Thyroid gland (tissue), 4 donors: ENCODE measurements around the gene FOXE3. TPM values are rescaled to one million over a fixed set of nuclear protein-coding genes. Genes with fewer than 3 reads are reported as not detected.

ENCODE experiments used
- DNase-seq, 2 donors: peaks; one replicate each; pipeline ENCODE4 v3.0.0-alpha.2; 2019
- H3K27ac ChIP-seq, 3 donors: fragments of 200-600 bp; sonication (generic); 1 replicate in 2 of 3; 2 replicates in 1 of 3; pipeline ENCODE4 v1.5.1; 2016 to 2019; ENCODE audit warnings: mild to moderate bottlenecking in 1 of 3, moderate library complexity in 1 of 3
- H3K27me3 ChIP-seq: fragments of 200-600 bp; sonication (generic); one replicate; pipeline ENCODE4 v1.5.1; 2019
- H3K36me3 ChIP-seq, 2 donors: fragments of 200-600 bp; sonication (generic); one replicate each; pipeline ENCODE4 v1.5.1; 2016 to 2019
- H3K4me1 ChIP-seq, 2 donors: fragments of 200-600 bp; sonication (generic); one replicate each; pipeline ENCODE4 v1.5.1; 2017 to 2019
- H3K4me3 ChIP-seq, 3 donors: fragments of 200-600 bp; sonication (generic); replicated peaks in 1 of 3; 1 replicate in 2 of 3; 2 replicates in 1 of 3; pipeline ENCODE4 v1.5.1; 2016; ENCODE audit warnings: mild to moderate bottlenecking in 1 of 3
- H3K9me3 ChIP-seq: fragments of 200-600 bp; sonication (generic); one replicate; pipeline ENCODE4 v1.5.1; 2017
- POLR2A ChIP-seq, 2 donors: fragments of 450-650 bp; IDR thresholded peaks; one replicate each; pipeline ENCODE4 v1.6.1; 2017; ENCODE audit warnings: antibody characterized with exemption in 2 of 2, mild to moderate bottlenecking in 2 of 2, moderate library complexity in 1 of 2
- WGBS, 2 donors: methylation state at CpG; one replicate each; pipeline ENCODE4 v1.1.5; 2017; 5-methylcytosine and 5-hydroxymethylcytosine counted together
- intact Hi-C: fragments of 100-400 bp; cut with DNase I; formaldehyde crosslinking; loops from one replicate; pipeline ENCODE4 v1.15.1; 2023
- total RNA-seq, 4 donors: library from RNA; depleted of rRNA; stranded (reverse); fragments of >200 nt; gene quantifications; one replicate each; pipeline ENCODE4 v1.2.3, GENCODE V29; 2016
- TF ChIP-seq, protein P1 (sequence below), 6 experiments: fragments of 200-600 bp in 3 of 6; fragments of 450-650 bp in 3 of 6; sonication (generic) in 3 of 6; IDR thresholded peaks; one replicate each; pipeline ENCODE4 v1.5.1; 2016 to 2019; ENCODE audit warnings: antibody characterized with exemption in 6 of 6, mild to moderate bottlenecking in 2 of 6, inconsistent platforms in 1 of 6, moderate library complexity in 1 of 6

Gene FOXE3
- total RNA-seq, 4 donors from 2014 or later, result not detected

DNA sequence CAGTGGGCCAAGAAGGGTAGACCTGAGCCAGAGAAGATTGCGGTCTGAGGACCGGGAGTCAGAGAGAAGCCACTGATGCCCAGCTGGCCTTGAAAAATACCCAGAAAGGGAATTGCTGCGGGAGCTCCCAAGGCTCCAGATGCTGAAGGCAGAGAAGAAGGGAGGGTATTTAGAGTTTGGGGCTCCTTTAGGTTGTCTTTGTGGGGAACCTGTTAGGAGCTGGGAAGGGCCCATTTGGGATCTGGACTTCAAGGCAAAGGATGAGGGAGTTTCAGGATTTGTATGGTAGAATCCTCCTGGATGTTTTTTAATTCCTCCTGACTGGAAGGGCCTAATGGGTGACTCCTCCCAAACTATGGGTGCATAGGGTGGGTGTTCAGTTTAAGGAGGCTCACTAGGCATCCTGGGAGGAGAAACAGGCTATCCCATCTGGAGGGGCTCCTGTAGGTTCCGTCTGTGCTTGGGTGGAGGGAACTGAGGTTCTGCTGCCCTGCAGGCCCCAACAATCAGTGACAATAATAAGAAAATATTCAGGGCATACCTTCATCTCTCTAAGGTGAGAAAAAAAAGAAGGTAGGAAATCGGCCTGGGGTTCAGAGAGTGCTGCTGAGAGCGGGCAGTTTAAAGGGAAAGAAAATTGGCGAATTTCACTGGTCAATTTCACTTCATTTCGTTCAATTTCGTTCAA lies 26.9 kb downstream of the FOXE3 start:
- intact Hi-C loops, result no loop called here
- WGBS, 2 donors, result 52 to 57% methylated on average over 9 of the region's 9 CpGs
- TF ChIP-seq POLR2A (IDR thresholded peaks at IDR 0.05), result no peak
- TF ChIP-seq, protein P1, sequence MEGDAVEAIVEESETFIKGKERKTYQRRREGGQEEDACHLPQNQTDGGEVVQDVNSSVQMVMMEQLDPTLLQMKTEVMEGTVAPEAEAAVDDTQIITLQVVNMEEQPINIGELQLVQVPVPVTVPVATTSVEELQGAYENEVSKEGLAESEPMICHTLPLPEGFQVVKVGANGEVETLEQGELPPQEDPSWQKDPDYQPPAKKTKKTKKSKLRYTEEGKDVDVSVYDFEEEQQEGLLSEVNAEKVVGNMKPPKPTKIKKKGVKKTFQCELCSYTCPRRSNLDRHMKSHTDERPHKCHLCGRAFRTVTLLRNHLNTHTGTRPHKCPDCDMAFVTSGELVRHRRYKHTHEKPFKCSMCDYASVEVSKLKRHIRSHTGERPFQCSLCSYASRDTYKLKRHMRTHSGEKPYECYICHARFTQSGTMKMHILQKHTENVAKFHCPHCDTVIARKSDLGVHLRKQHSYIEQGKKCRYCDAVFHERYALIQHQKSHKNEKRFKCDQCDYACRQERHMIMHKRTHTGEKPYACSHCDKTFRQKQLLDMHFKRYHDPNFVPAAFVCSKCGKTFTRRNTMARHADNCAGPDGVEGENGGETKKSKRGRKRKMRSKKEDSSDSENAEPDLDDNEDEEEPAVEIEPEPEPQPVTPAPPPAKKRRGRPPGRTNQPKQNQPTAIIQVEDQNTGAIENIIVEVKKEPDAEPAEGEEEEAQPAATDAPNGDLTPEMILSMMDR (IDR thresholded peaks at IDR 0.05), result no peak
- no peak for DNase-seq
- Histone ChIP-seq H3K4me3 (no peak overlapping the region), H3K27me3 (peaks cover 53% of the 10 kb centered on the region), H3K4me1 (peaks cover 0 to 23% of the 10 kb centered on the region in 2 donors), H3K36me3 (no peaks in the 10 kb centered on the region), H3K27ac (no peak overlapping the region), H3K9me3 (no peaks in the 10 kb centered on the region)

DNA sequence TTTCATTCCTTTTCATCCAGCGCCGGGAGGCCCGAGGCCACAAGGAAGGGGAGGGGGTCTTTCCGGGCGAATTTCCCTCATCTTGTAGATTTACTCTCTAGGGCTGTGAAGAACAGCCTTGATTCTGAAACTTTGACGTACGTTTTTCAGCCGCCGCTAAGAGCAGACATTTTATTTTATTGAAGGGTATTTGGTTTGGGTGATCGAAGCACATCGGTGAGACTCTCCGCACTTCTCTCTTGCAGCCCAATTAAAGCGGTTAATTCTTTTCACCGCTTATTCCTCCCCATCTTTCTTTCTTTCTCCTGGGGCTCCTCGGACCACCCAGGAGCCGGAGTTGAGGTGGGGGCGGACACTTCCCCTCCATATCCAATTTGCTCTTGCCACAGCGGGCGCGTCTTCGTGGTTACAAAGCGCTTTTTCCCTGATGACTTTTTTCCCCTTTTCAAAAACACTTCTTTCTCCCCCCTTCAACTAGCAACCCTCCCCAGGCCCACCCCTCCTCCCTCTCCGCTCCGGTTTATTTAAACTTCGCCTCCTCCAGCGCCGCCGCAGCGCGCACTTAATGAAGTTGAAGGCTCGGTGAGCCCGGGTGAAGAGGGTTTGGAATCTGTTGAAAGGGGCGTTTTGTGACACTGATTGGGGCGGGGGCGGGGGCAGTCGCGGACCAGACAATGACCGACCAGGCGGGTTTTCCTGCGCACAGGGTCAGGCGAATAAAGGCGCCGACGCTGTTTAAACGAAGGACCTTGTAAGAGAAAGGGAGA lies 27.6 kb downstream of the FOXE3 start:
- 18 to 21% methylated on average over 45 of the region's 45 CpGs for WGBS, 2 donors
- DNase-seq, result no peak
- intact Hi-C loops, result no loop called here
- Histone ChIP-seq H3K27me3 (peaks cover 53% of the 10 kb centered on the region), H3K36me3 (no peaks in the 10 kb centered on the region), H3K27ac (no peak overlapping the region), H3K9me3 (no peaks in the 10 kb centered on the region), H3K4me1 (peaks cover 0 to 20% of the 10 kb centered on the region in 2 donors), H3K4me3 (no peak overlapping the region)
- TF ChIP-seq POLR2A (IDR thresholded peaks at IDR 0.05), result no peak
- TF ChIP-seq, protein P1 (IDR thresholded peaks at IDR 0.05), result no peak

GRCh38 chr1:47444297-47444561 lies 28.1 kb downstream of the FOXE3 start:
- TF ChIP-seq, protein P1 (IDR thresholded peaks at IDR 0.05), result no peak
- TF ChIP-seq POLR2A (IDR thresholded peaks at IDR 0.05), result no peak
- H3K27ac ChIP-seq, result no peak overlapping the region
- intact Hi-C loops, result no loop called here
- H3K36me3 ChIP-seq, result no peaks in the 10 kb centered on the region
- H3K27me3 ChIP-seq, result peaks cover 52% of the 10 kb centered on the region
- 8 to 16% methylated on average over 15 of the region's 15 CpGs for WGBS, 2 donors
- no peak for DNase-seq
- H3K4me1 ChIP-seq, result peaks cover 0 to 15% of the 10 kb centered on the region in 2 donors
- no peaks in the 10 kb centered on the region for H3K9me3 ChIP-seq
- no peak overlapping the region for H3K4me3 ChIP-seq

DNA sequence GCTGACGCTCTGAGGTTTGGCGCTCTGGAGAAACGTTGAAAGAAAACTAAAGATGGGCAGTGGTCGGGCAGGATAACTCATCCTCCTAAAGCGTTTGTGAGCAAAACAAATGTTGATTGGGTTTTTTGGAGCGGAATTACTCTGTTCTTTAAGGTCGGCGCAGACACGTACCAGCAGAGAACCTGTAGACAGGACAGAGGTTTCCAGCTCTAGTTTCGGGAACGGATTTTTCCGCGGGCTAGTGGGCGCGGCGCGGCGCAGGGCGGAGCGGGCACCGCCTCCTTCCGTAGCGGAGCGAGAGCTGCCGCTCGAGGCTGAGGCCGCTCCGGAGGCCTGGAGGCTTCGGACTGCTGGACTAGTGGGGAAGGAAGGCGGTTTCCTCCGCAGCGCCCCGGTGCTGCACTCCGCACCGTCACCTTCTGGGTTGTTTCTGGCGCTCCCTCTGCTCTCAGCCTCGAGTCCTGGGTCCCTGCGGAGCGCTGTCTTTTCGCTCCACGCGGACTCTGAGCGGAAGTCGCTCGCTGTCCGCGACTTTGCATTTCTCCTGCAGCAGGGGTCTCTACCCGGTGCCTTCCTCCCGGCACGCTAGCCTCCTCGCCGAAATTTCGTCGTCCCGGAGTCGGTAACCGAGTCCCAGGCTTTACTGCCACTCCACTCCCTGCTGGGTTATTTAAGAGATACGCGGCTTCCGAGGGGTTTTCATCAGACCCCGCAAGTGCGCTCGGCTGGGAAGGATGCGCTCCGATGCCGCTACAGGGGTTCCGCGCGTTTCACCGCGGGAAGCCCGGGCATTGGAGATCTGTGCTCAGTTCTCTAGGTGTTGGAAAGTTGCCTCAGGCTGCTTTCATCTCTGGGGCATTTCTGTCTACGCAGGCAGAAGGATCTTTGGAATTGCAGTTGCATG lies 28.7 kb downstream of the FOXE3 start:
- Histone ChIP-seq H3K4me1 (peaks cover 0 to 13% of the 10 kb centered on the region in 2 donors), H3K27ac (no peak overlapping the region), H3K9me3 (no peaks in the 10 kb centered on the region), H3K4me3 (no peak overlapping the region), H3K27me3 (peaks cover 53% of the 10 kb centered on the region), H3K36me3 (no peaks in the 10 kb centered on the region)
- TF ChIP-seq, protein P1 (IDR thresholded peaks at IDR 0.05), result no peak
- no peak for TF ChIP-seq POLR2A (IDR thresholded peaks at IDR 0.05)
- 9 to 10% methylated on average over 18 to 53 of the region's 73 CpGs for WGBS, 2 donors
- no peak for DNase-seq
- intact Hi-C loops, result no loop called here
